OCI-LY3 (cell line): ENCODE results near the gene DOP1A.

ENCODE experiments used
- CTCF ChIP-seq: fragments of 200-600, 300-600 bp; sonication (generic); IDR thresholded peaks from 2 replicates; pipeline ENCODE4 v1.5.1; 2014; ENCODE audit warnings: antibody characterized with exemption, low read length, low read depth
- EZH2phosphoT487 ChIP-seq: fragments of 200-600 bp; shearing (Covaris generic); IDR thresholded peaks from 2 replicates; pipeline ENCODE4 v1.6.1; 2018; ENCODE audit warnings: antibody characterized with exemption, mixed run types, low read depth

GRCh38 chr6:83124553-83124952 is 57.1 kb downstream of the DOP1A start:
- TF ChIP-seq EZH2phosphoT487 (no peak), CTCF (no peak)
